NOMO-1 (cell line): ENCODE results near the gene USP16.
"Not testable (repeated sequence)": the region's sequence is repeated elsewhere in the genome, so short reads cannot be mapped to it uniquely, and the experiment has no call there.

ENCODE experiments used
- DNase-seq, 2 experiments: peaks; one replicate each; lab custom pipeline; 2025; ENCODE audit not compliant: unreplicated experiment in 2 of 2; lab: John Stamatoyannopoulos, UW

The USP16 gene

DNA sequence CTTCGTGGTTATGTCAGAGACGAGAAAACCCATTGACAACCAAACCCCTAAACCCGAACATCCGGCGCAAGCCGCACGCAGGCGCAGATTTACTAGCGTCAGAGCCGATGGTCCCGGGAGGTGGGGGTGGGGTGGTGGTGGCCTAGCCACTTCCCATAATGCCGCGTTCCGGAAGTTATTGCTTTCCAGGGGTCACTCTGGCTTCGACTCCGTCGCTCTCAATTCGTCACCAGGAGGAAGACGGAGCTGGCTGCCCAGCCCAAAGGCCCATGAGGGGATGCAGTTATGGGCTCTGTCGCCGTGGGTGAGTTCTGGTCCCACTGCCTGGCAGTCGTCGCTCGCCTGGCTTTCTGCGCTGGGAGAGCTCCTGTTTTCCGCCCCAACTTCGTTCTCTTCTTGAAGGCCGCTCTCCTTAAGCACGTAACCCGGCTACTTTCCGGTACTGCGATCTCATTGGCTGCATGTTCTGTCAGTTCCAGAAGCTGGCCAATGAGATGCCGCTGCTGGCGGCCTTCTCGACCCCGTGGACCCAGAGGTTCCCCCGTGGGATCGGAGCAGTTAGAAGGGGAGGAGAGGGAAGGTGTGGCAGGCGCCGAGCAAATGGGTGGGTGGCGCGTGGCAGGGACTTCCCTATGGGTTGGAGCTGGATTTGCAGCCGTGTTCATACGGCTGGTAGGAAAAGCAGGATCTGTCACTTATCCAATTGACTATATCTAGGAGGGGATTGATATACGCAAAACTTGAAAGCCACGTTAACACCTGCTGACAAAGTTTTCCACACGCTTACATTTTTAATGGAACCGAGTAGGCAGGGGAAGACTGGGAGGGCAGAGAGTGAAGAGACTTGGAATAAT lies at the start of gene USP16:
TSS of gene USP16 (plus strand) at position 195 of the 854 bp plus-strand sequence. CDS start 3,246 bp downstream, outside the sequence.
- DNase-seq, result peak; percentile 93 to 95

DNA sequence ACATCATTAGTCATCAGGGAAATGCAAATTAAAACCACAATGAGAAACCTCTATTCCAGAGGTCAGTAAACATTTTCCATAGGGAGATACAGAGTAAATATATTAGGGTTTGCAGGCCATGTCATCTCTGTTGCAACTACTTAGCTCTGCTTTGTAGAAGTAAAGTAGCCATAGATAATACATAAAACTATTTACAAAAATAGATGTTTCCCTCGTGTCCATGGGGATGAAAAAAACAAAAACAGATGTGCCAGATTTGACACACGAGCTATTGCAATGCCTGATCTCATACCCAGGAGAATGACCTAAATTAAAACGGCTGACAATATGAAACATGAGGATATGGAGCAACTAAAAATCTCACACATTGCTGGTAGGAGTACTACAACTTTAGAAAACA lies 49.1 kb upstream of the USP16 start:
- no peak for DNase-seq

DNA sequence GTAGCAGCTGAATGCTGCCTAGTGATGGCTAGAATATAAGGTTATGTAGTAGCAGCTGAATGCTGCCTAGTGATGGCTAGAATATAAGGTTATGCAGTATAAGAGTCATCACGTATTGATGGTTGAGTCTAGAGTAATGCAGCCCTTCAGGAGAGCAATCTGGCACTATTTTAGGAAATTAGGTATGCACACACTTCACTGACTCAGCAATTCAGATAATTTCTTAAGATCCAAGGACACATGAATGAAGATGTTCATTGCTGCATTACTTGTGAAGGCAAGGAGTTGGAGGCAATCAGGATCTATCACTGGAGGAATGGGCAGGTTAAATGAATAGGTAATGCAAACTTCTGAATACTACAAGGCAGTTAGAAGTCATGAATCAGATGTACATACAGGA lies 45.4 kb upstream of the USP16 start:
- DNase-seq, result no peak

DNA sequence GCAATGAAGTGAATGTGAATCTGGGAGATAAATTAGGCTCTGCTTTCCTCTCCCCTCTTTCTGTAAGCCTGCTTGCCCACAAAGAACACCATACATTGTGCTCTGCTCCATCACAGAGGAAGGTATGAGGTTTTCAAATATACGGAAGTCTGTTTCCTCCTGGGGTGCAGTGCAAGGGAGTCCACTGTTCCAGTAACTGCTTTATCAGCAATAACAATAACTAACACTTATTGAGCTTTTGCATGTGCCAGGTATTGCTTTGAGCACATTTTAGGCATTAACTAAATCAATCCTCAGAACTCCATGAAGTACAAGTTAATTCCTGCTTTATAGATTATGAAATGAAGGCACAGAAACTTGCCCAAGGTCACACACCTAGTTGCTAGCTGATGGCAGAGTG lies 41.8 kb upstream of the USP16 start:
- no peak for DNase-seq

GRCh38 chr21:28986677-28987076 lies 37.8 kb upstream of the USP16 start:
- no peak for DNase-seq

GRCh38 chr21:28988146-28988545 lies 36.3 kb upstream of the USP16 start:
- DNase-seq, result not testable (repeated sequence)

DNA sequence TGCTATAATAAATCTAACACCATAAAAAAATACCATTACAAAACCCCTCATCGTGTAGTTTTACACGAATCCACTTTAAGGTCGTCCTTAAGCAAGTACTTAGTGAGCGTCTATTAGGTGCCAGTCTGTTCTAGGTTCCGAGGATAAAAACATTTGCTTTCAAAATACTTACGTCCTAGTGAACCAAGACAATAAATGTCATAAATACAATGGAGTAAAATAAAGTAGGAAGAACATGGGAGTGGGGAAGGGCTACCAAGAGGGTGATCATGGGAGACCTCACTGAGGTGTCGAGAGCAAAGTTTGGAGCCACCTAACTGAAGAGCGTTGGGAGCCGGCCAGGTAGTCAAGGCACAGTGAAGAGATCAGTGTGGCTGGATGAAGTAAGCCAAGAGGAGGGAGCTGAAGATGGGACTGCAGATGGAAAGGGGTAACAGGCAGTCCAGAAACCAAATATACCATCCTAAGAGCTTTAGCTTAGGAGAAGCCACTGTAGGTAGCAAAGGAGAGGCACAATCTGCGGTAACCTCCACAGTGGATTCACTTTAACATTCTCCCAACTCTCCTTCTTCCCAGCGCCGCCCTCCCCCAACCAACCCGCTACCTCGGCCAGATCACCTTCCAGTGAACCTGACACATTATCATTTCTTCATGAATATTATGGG lies 32.5 kb upstream of the USP16 start:
- DNase-seq, result no peak

- DNase-seq, result peak; percentile 98 to 99
Observed at GRCh38 chr21:28992526-28993292, 31.8 kb upstream of the USP16 start, which contains the start of gene LTN1. Gene LTN1, minus strand, starts transcription at chr21:28992877. Its CDS starts 72 bp downstream, at chr21:28992805.

DNA sequence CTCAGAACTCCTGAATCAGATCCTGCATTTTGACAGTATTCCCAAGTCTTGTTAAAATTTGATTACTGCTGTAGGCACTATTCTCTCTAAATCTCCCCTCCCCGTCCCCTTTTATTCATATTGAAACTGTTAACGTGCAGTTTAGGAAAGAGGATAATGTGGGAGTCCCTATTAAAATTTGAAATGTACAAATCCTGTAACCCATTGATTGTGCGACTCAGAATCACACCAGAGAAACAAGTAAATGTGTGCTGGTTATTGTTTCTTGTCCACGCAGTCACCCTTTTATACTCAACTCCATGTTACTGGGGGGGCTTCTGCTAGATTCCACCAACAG lies 31.2 kb upstream of the USP16 start:
- no peak for DNase-seq

- DNase-seq, result peak; percentile 87 to 95
Observed at GRCh38 chr21:29002442-29003144, 21.9 kb upstream of the USP16 start.

DNA sequence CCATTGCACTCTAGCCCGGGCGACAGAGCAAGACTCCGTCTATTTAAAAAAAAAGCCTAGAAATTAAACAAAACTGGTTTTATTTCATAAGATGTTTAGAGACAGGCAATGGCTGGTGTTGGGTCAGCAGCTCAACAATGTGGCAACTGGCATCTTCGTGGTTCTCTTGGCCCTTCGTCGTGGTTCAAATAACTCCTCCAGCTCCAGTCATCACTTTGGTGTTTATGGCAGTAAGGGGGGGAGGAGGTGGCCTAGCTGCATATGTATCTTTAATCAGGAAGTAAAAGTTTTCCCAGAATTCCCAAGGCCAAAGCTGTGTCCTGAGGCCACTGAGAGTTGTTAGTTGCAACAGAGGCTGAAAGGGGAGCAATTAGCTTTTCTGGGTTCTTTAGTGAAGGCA lies 18.8 kb upstream of the USP16 start:
- DNase-seq, result no peak

DNA sequence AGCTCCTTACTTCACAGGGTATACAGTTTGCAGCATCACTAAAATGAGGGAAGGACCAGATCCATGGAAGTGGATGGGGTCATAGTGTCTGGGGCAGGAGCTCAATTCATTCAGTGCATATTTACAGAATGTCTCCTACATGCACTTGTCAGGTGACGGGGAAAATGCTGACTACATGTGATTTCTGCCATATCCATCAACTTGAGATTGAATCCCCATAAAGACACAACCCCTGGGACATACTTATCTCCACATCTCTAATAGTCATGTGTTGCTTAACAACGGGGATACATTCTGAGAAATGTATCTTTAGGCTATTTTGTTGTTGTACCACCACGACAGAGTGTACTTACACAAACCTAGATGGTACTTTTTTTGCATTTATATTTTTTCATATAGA lies 17.3 kb upstream of the USP16 start:
- no peak for DNase-seq

- DNase-seq, result no peak
Observed at GRCh38 chr21:29007810-29008209, 16.7 kb upstream of the USP16 start.

GRCh38 chr21:29008367-29008766 lies 16.1 kb upstream of the USP16 start:
- DNase-seq, result no peak

GRCh38 chr21:29011236-29011635 lies 13.2 kb upstream of the USP16 start:
- DNase-seq, result not testable (repeated sequence)

- DNase-seq, result peak; percentile 57 to 63
Observed at GRCh38 chr21:29017639-29018237, 6.7 kb upstream of the USP16 start.

DNA sequence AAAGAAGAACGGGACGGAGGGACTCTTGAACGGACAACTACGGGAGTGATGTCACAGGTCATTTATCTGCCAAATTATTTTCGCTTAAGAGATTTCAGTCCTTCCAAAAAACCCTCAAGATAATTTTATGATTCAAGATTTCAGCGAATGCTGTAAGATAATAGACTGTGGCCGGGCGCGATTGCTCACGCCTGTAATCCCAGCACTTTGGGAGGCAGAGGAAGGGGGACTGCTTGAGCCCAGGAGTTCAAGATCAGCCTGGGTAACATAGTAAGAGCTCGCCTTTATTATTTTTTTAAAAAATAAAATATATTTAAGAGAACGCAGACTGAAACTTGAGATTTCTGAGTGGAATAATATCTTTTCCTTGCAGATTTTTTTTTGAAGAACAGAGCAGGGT lies 5.9 kb upstream of the USP16 start:
- no peak for DNase-seq

DNA sequence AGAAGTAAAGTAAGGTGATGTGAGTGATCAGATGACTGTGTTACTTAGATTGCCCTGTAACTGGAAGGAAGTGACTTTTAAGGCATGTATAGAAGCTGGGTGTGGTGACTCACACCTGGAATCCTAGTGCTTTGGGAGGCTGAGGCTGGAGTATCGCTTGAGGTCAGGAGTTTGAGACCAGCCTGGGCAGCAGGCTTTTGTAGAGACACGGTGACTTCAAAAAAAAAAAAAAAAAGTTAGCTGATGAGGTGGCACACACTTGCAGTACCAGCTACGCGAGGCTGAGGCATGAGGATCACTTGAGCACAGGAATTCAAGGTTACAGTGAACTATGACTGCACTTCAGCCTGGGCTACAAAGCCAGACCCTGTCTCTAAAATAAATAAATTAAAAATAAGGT lies 2.3 kb upstream of the USP16 start:
- no peak for DNase-seq

DNA sequence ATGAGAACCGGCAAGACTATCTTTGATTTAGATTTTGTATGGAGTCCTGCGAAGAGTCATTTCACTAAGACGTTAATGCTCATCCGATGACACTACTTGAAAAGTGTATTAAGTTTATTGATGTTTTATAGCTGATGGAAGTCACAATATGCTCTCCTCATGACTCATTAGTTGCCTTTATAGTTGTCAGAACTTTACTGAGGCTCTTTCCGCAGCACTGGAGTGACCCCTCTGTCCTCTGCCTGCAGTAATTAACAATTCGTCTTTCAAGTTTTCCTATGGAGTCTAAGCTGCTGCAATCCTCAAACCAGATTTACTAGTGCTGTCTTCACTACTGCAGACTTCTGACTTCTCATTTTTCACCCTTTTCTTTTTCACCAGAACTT lies 853 bp downstream of the USP16 start:
- peak in 1 of 2 experiments; percentile 32 for DNase-seq

DNA sequence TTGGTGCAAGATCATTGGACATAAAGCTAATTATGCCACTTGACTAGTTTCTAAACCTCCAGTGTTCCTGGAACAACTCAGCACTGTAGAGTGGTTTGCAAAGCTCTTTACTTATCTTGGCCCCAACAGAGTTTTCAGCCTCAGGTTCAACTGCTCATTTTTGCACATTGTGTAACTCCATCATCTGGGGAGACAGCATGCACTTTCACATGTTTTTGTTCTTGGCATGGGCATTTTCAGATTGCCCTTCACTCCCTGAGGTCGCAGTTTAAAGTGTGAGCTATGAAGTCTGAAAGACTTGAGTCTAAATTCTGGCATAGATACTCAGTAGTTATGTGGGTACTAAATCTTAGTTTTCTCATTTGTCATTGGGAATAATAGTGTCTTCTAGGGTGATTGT lies 5.1 kb downstream of the USP16 start:
- no peak for DNase-seq
